Activated naive CD4-positive, alpha-beta T cell treated with Interleukin-2 at 50 U/mL for 16 hours (primary cell): Measurements from ENCODE around the gene RNF112.

ENCODE experiments used
- DNase-seq: peaks from one replicate; pipeline ENCODE4 v3.0.0-alpha.2; 2020

The RNF112 gene

GRCh38 chr17:19388791-19389785, 21.9 kb upstream of the RNF112 start:
- DNase-seq, result no peak

GRCh38 chr17:19390951-19391350, 20.1 kb upstream of the RNF112 start:
- DNase-seq, result no peak

GRCh38 chr17:19391432-19391831, 19.6 kb upstream of the RNF112 start:
- no peak for DNase-seq

- DNase-seq, result no peak
Measured at GRCh38 chr17:19392303-19392702, 18.7 kb upstream of the RNF112 start.

- DNase-seq, result no peak
Measured at GRCh38 chr17:19397556-19398041, 13.4 kb upstream of the RNF112 start.

GRCh38 chr17:19398301-19399181, 12.5 kb upstream of the RNF112 start:
- DNase-seq, result no peak

- no peak for DNase-seq
Measured at GRCh38 chr17:19399750-19400450, 11.1 kb upstream of the RNF112 start.

GRCh38 chr17:19401321-19402010, 9.6 kb upstream of the RNF112 start:
- no peak for DNase-seq

- DNase-seq, result no peak
Measured at GRCh38 chr17:19402171-19402570, 8.9 kb upstream of the RNF112 start.

- no peak for DNase-seq
Measured at GRCh38 chr17:19403021-19403420, 8.0 kb upstream of the RNF112 start.

GRCh38 chr17:19404264-19404663, 6.8 kb upstream of the RNF112 start:
- DNase-seq, result no peak

GRCh38 chr17:19405114-19405513, 5.9 kb upstream of the RNF112 start:
- DNase-seq, result no peak

- DNase-seq, result no peak
Measured at GRCh38 chr17:19407601-19408345, 3.3 kb upstream of the RNF112 start.

- no peak for DNase-seq
Measured at GRCh38 chr17:19408346-19408710, 2.7 kb upstream of the RNF112 start.

GRCh38 chr17:19409066-19409465, 2.0 kb upstream of the RNF112 start:
- no peak for DNase-seq

GRCh38 chr17:19409509-19409908, 1.5 kb upstream of the RNF112 start:
- DNase-seq, result no peak

GRCh38 chr17:19410091-19410490, 941 bp upstream of the RNF112 start:
- no peak for DNase-seq

GRCh38 chr17:19411631-19412030, 599 bp downstream of the RNF112 start:
- DNase-seq, result no peak

- no peak for DNase-seq
Measured at GRCh38 chr17:19412510-19412909, 1.5 kb downstream of the RNF112 start.

- DNase-seq, result no peak
Measured at GRCh38 chr17:19412984-19413383, 2.0 kb downstream of the RNF112 start.

- DNase-seq, result no peak
Measured at GRCh38 chr17:19413761-19414160, 2.7 kb downstream of the RNF112 start.
